ENCODE results near the gene ZIC2. TPM values are rescaled to one million over a fixed set of nuclear protein-coding genes. Genes with fewer than 3 reads are reported as not detected.

ZIC2 gene
- total and polyA plus RNA-seq, 2 experiments from 2014 or later: not detected

GRCh38 chr13:99966064-99966805 lies 15.3 kb upstream of the ZIC2 start:
- Histone ChIP-seq H3K9me3 (ENCODE audit: low read depth) (no peaks in the 10 kb centered on the region), H3K9me2 (ENCODE audit: insufficient read depth) (no peaks in the 10 kb centered on the region), H3K36me3 (ENCODE audit: low read depth) (no peaks in the 10 kb centered on the region), H2AFZ (no peak overlapping the region), H3K9ac (no peak overlapping the region), H3K4me1 (ENCODE audit: insufficient read depth) (peaks cover 4% of the 10 kb centered on the region; the same call in 1 of the 2 replicates), H3K79me2 (ENCODE audit: insufficient read depth) (no peaks in the 10 kb centered on the region), H3K4me3 (no peak overlapping the region), H3K27me3 (replicated peaks; ENCODE audit: insufficient read depth) (peaks cover 82% of the 10 kb centered on the region), H3K27ac (no peak overlapping the region), H3K4me2 (ENCODE audit: unreplicated experiment) (no peak overlapping the region), H3F3A (ENCODE audit: insufficient read depth) (no peaks in the 10 kb centered on the region), H4K20me1 (ENCODE audit: insufficient read depth) (no peaks in the 10 kb centered on the region)
- 53 to 58% methylated on average over 8 of the region's 8 CpGs for WGBS, 2 experiments (ENCODE audit: low coverage in 1 of 2, low lambda C conversion rate in 2 of 2, missing lambda C conversion rate in 2 of 2)
- DNase-seq: no peak
- in situ Hi-C loops (cut with MboI): no loop called here
- no peak for TF ChIP-seq EZH2phosphoT487 (IDR thresholded peaks at IDR 0.05; ENCODE audit: insufficient read depth, low read depth)
- no peak for TF ChIP-seq EZH2 (IDR thresholded peaks at IDR 0.05; ENCODE audit: insufficient read depth, poor library complexity, severe bottlenecking)

- peaks cover 4% of the 10 kb centered on the region; the same call in 1 of the 2 replicates for H3K4me1 ChIP-seq (ENCODE audit: insufficient read depth)
- no peak overlapping the region for H2AFZ ChIP-seq
- no peak overlapping the region for H3K27ac ChIP-seq
- no peaks in the 10 kb centered on the region for H3F3A ChIP-seq (ENCODE audit: insufficient read depth)
- 93% methylated on average over 9 of the region's 9 CpGs for WGBS, 2 experiments (ENCODE audit: low coverage in 1 of 2, low lambda C conversion rate in 2 of 2, missing lambda C conversion rate in 2 of 2)
- in situ Hi-C loops (cut with MboI): no loop called here
- H3K9me2 ChIP-seq (ENCODE audit: insufficient read depth): no peaks in the 10 kb centered on the region
- H4K20me1 ChIP-seq (ENCODE audit: insufficient read depth): no peaks in the 10 kb centered on the region
- H3K4me2 ChIP-seq (ENCODE audit: unreplicated experiment): no peak overlapping the region
- H3K9me3 ChIP-seq (ENCODE audit: low read depth): no peaks in the 10 kb centered on the region
- no peaks in the 10 kb centered on the region for H3K79me2 ChIP-seq (ENCODE audit: insufficient read depth)
- no peak overlapping the region for H3K9ac ChIP-seq
- peaks cover 81% of the 10 kb centered on the region for H3K27me3 ChIP-seq (replicated peaks; ENCODE audit: insufficient read depth)
- no peak for DNase-seq
- no peak overlapping the region for H3K4me3 ChIP-seq
- H3K36me3 ChIP-seq (ENCODE audit: low read depth): no peaks in the 10 kb centered on the region
- no peak for TF ChIP-seq EZH2phosphoT487 (IDR thresholded peaks at IDR 0.05; ENCODE audit: insufficient read depth, low read depth)
- no peak for TF ChIP-seq EZH2 (IDR thresholded peaks at IDR 0.05; ENCODE audit: insufficient read depth, poor library complexity, severe bottlenecking)
Measured at GRCh38 chr13:99967498-99967868, 14.1 kb upstream of the ZIC2 start.

GRCh38 chr13:99967869-99968520 lies 13.6 kb upstream of the ZIC2 start:
- Histone ChIP-seq H3F3A (ENCODE audit: insufficient read depth) (no peaks in the 10 kb centered on the region), H3K9me2 (ENCODE audit: insufficient read depth) (no peaks in the 10 kb centered on the region), H3K27ac (no peak overlapping the region), H3K9ac (no peak overlapping the region), H3K27me3 (replicated peaks; ENCODE audit: insufficient read depth) (peaks cover 81% of the 10 kb centered on the region), H3K4me3 (peak overlapping the region; percentile 46; the same call in 1 of the 2 replicates), H2AFZ (peak overlapping the region; percentile 64; the same call in 1 of the 2 replicates), H3K4me1 (ENCODE audit: insufficient read depth) (peaks cover 4% of the 10 kb centered on the region; the same call in 1 of the 2 replicates), H3K79me2 (ENCODE audit: insufficient read depth) (no peaks in the 10 kb centered on the region), H3K36me3 (ENCODE audit: low read depth) (no peaks in the 10 kb centered on the region), H3K9me3 (ENCODE audit: low read depth) (no peaks in the 10 kb centered on the region), H4K20me1 (ENCODE audit: insufficient read depth) (no peaks in the 10 kb centered on the region), H3K4me2 (ENCODE audit: unreplicated experiment) (peak overlapping the region; percentile 14)
- no peak for DNase-seq
- TF ChIP-seq EZH2 (IDR thresholded peaks at IDR 0.05; ENCODE audit: insufficient read depth, poor library complexity, severe bottlenecking): no peak
- no peak for TF ChIP-seq EZH2phosphoT487 (IDR thresholded peaks at IDR 0.05; ENCODE audit: insufficient read depth, low read depth)
- in situ Hi-C loops (cut with MboI): no loop called here
- 20 to 37% methylated on average over 23 to 55 of the region's 58 CpGs for WGBS, 2 experiments (ENCODE audit: low coverage in 1 of 2, low lambda C conversion rate in 2 of 2, missing lambda C conversion rate in 2 of 2)

- H3F3A ChIP-seq (ENCODE audit: insufficient read depth): no peaks in the 10 kb centered on the region
- H3K27ac ChIP-seq: no peak overlapping the region
- no peak overlapping the region for H3K9ac ChIP-seq
- TF ChIP-seq EZH2 (IDR thresholded peaks at IDR 0.05; ENCODE audit: insufficient read depth, poor library complexity, severe bottlenecking) (peak; percentile 99), EZH2phosphoT487 (IDR thresholded peaks at IDR 0.05; ENCODE audit: insufficient read depth, low read depth) (peak; percentile 66; the same call in 1 of the 2 replicates)
- 5% methylated on average over 74 to 78 of the region's 81 CpGs for WGBS, 2 experiments (ENCODE audit: low coverage in 1 of 2, low lambda C conversion rate in 2 of 2, missing lambda C conversion rate in 2 of 2)
- H3K36me3 ChIP-seq (ENCODE audit: low read depth): no peaks in the 10 kb centered on the region
- H3K79me2 ChIP-seq (ENCODE audit: insufficient read depth): no peaks in the 10 kb centered on the region
- H3K9me3 ChIP-seq (ENCODE audit: low read depth): no peaks in the 10 kb centered on the region
- DNase-seq: peak; percentile 53
- H2AFZ ChIP-seq: peak overlapping the region; percentile 64
- H4K20me1 ChIP-seq (ENCODE audit: insufficient read depth): no peaks in the 10 kb centered on the region
- peaks cover 4% of the 10 kb centered on the region; the same call in 1 of the 2 replicates for H3K4me1 ChIP-seq (ENCODE audit: insufficient read depth)
- peak overlapping the region; percentile 14 for H3K4me2 ChIP-seq (ENCODE audit: unreplicated experiment)
- peak overlapping the region; percentile 46 for H3K4me3 ChIP-seq
- in situ Hi-C loops (cut with MboI): no loop called here
- peaks cover 81% of the 10 kb centered on the region for H3K27me3 ChIP-seq (replicated peaks; ENCODE audit: insufficient read depth)
- no peaks in the 10 kb centered on the region for H3K9me2 ChIP-seq (ENCODE audit: insufficient read depth)
Measured at GRCh38 chr13:99968521-99969452, 12.8 kb upstream of the ZIC2 start.
